AG04449 (cell line): ENCODE data around the gene ARID3B.
"Not testable (repeated sequence)": the region's sequence is repeated elsewhere in the genome, so short reads cannot be mapped to it uniquely, and the experiment has no call there.

Source experiments
- CTCF ChIA-PET: fragments of 350-600 bp; formaldehyde crosslinking; extraction: SDS; loops from one replicate; lab custom pipeline; 2021; ENCODE audit warnings: antibody characterized with exemption; lab: Yijun Ruan, JAX
- POLR2A ChIA-PET: fragments of 400-600, 350-600 bp; formaldehyde crosslinking; extraction: SDS; loops from one replicate; lab custom pipeline; 2020; ENCODE audit warnings: antibody characterized with exemption, inconsistent platforms; lab: Yijun Ruan, JAX
- DNase-seq: peaks from one replicate; pipeline ENCODE4 v3.0.0-alpha.2; 2010; ENCODE audit warnings: low read depth, low spot score
- H3K4me3 ChIP-seq: 2 replicates; pipeline ENCODE4 v1.5.1; 2011; ENCODE audit warnings: low read depth, mild to moderate bottlenecking, control low read depth, low read length
- TF ChIP-seq, protein P1 (sequence below): IDR thresholded peaks from one replicate; pipeline ENCODE4 v1.5.1; 2011; ENCODE audit warnings: mild to moderate bottlenecking, moderate library complexity, low read length, control low read depth, inconsistent platforms; ENCODE audit not compliant: insufficient read depth; ENCODE audit errors: missing control alignments

ARID3B gene

DNA sequence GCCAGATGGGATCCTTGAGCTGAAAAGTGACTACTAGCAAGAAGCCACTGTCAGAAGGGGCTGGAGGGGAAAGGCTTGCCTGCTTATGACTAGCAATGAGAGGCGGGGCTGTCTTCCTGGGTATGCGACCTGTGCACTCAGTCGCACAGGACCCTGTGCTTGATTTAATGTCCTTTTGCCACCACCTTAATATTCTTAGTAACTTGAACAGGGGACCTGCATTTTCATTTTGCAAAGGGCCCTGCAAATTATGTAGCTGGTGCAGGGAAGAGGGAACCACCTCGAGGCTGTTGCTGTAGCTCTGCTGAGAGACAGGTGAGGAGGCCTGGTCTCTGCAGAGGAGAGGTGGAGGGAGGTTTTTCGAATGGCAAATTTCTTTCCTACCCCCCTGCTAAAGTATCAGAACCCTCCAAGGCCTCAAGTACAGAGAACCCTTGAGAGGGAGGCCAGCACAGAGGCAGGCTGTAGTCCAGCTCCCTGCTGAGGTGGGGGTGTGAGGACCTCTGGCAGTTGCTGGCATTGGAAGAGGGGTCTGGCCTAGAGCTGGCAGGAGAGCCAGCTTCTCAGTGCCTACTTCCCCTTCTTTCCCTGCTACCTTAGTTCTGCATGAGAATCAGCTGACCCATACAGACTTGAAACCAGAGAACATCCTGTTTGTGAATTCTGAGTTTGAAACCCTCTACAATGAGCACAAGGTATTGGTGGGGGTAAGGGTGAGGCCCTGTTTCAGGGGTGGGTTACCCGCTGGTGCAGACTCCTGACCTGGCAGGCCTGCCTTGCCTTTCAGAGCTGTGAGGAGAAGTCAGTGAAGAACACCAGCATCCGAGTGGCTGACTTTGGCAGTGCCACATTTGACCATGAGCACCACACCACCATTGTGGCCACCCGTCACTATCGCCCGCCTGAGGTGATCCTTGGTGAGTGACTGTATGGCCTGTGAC, 86.0 kb downstream of the ARID3B start:
- H3K4me3 ChIP-seq = no peak overlapping the region
- POLR2A ChIA-PET = no interaction called here
- TF ChIP-seq, protein P1, sequence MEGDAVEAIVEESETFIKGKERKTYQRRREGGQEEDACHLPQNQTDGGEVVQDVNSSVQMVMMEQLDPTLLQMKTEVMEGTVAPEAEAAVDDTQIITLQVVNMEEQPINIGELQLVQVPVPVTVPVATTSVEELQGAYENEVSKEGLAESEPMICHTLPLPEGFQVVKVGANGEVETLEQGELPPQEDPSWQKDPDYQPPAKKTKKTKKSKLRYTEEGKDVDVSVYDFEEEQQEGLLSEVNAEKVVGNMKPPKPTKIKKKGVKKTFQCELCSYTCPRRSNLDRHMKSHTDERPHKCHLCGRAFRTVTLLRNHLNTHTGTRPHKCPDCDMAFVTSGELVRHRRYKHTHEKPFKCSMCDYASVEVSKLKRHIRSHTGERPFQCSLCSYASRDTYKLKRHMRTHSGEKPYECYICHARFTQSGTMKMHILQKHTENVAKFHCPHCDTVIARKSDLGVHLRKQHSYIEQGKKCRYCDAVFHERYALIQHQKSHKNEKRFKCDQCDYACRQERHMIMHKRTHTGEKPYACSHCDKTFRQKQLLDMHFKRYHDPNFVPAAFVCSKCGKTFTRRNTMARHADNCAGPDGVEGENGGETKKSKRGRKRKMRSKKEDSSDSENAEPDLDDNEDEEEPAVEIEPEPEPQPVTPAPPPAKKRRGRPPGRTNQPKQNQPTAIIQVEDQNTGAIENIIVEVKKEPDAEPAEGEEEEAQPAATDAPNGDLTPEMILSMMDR = no peak
- CTCF ChIA-PET = interaction anchor here (3.3 to 46.3 kb wide), 4 partner anchors 9 to 254 kb away, joined by 22 to 1672 read pairs (median 240); partner anchors contain the start of gene CSK
- DNase-seq = no peak

DNA sequence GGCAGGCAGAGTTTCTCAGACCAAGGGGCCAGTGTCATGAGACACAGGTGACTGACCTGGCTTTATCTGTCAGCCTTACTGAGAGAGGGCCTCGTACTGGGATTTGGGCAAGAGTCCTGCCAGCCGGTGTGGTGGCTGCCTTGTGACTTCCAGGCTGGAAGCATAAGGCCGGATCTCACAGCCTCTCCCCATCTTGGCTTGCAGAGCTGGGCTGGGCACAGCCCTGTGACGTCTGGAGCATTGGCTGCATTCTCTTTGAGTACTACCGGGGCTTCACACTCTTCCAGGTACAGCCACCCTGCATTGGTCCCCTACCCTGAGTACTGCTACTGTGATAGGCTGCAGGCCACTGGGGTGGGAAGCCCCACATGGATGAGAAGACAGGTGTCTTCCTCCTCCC, 86.7 kb downstream of the ARID3B start:
- H3K4me3 ChIP-seq = no peak overlapping the region
- ChIA-PET CTCF (interaction anchor here (0.8 to 46.3 kb wide), 7 partner anchors 9 to 255 kb away, joined by 3 to 1672 read pairs (median 5); partner anchors contain the start of gene CSK), POLR2A (no interaction called here)

GRCh38 chr15:74628199-74628598, 87.2 kb downstream of the ARID3B start:
- POLR2A ChIA-PET = no interaction called here
- no peak overlapping the region for H3K4me3 ChIP-seq
- TF ChIP-seq, protein P1 = no peak
- CTCF ChIA-PET = interaction anchor here (0.8 to 46.3 kb wide), 7 partner anchors 9 to 256 kb away, joined by 3 to 1672 read pairs (median 5); partner anchors contain the start of gene CSK
- DNase-seq = no peak

More for the DNA sequence above, 86.7 kb downstream of the ARID3B start:
- no peak for DNase-seq
- TF ChIP-seq, protein P1 = no peak

GRCh38 chr15:74628949-74629348, 87.9 kb downstream of the ARID3B start:
- CTCF ChIA-PET = interaction anchor here (0.9 to 46.3 kb wide), 8 partner anchors 9 to 256 kb away, joined by 3 to 1672 read pairs (median 82); partner anchors contain the start of gene CSK
- POLR2A ChIA-PET = no interaction called here

DNA sequence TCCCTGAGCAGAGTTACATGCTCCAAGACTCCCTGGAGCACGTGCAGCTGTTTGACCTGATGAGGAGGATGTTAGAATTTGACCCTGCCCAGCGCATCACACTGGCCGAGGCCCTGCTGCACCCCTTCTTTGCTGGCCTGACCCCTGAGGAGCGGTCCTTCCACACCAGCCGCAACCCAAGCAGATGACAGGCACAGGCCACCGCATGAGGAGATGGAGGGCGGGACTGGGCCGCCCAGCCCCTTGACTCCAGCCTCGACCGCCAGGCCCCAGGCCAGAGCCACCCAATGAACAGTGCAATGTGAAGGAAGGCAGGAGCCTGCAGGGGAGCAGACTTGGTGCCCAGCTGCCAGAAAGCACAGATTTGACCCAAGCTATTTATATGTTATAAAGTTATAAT, 88.7 kb downstream of the ARID3B start:
- POLR2A ChIA-PET = not testable (repeated sequence)

More at GRCh38 chr15:74628949-74629348, 87.9 kb downstream of the ARID3B start:
- TF ChIP-seq, protein P1 = no peak
- DNase-seq = no peak
- H3K4me3 ChIP-seq = no peak overlapping the region

GRCh38 chr15:74630284-74631086, 89.5 kb downstream of the ARID3B start:
- TF ChIP-seq, protein P1 = no peak
- DNase-seq = no peak
- POLR2A ChIA-PET = interaction anchor here (0.6 kb wide), 1 partner anchor 138 kb away, joined by 3 read pairs; no protein-coding TSS in a partner anchor
- CTCF ChIA-PET = interaction anchor here (1.5 to 46.3 kb wide), 11 partner anchors 13 to 319 kb away, joined by 3 to 1672 read pairs (median 15); partner anchors contain the start of genes CLK3 and CSK
- H3K4me3 ChIP-seq = no peak overlapping the region

More for the DNA sequence above, 88.7 kb downstream of the ARID3B start:
- not testable (repeated sequence) for H3K4me3 ChIP-seq, DNase-seq
- CTCF ChIA-PET = interaction anchor here (0.6 to 46.3 kb wide), 5 partner anchors 12 to 257 kb away, joined by 3 to 1672 read pairs (median 246); partner anchors contain the start of genes CLK3 and CSK
